ENCODE measurements around the gene COPS2. TPM values are rescaled to one million over a fixed set of nuclear protein-coding genes. Genes with fewer than 3 reads are reported as not detected.

COPS2 gene
- total and polyA plus RNA-seq, 2 of the 13 experiments (the other 11 are each of a cell fraction or from before 2014, with no cell fraction given): 37.8 to 66.3 TPM

- peak; percentile 48; the same call in 1 of the 2 replicates for TF ChIP-seq SP2 (CRISPR knock-in tag; IDR thresholded peaks at IDR 0.05)
- peak; percentile 94 for TF ChIP-seq ZNF143 (CRISPR knock-in tag; IDR thresholded peaks at IDR 0.05)
- 0 out of 2 replicates have a peak, but pooled peaks have one; percentile 5 for TF ChIP-seq ZNF782 (CRISPR knock-in tag; IDR thresholded peaks at IDR 0.05; ENCODE audit: borderline replicate concordance)
- 0 out of 2 replicates have a peak, but pooled peaks have one; percentile 2 for TF ChIP-seq MAFF (IDR thresholded peaks at IDR 0.05; ENCODE audit: low read depth, low read length)
- peak; percentile 47; the same call in 1 of the 2 replicates for TF ChIP-seq CHD2 (IDR thresholded peaks at IDR 0.05; ENCODE audit: low read depth, low read length)
- TF ChIP-seq RNF219 (CRISPR knock-in tag; IDR thresholded peaks at IDR 0.05): 0 out of 2 replicates have a peak, but pooled peaks have one; percentile 32
- TF ChIP-seq KDM3A (CRISPR knock-in tag; IDR thresholded peaks at IDR 0.05; ENCODE audit: low read depth): no peak; the same call in 1 of the 2 replicates
- no peak for TF ChIP-seq RARA (CRISPR knock-in tag; IDR thresholded peaks at IDR 0.05)
- peak; percentile 98 for TF ChIP-seq KAT8 (CRISPR knock-in tag; IDR thresholded peaks at IDR 0.05)
- peak; percentile 97 for TF ChIP-seq SAP130 (CRISPR knock-in tag; IDR thresholded peaks at IDR 0.05; ENCODE audit: low read depth)
- no peak for TF ChIP-seq HNRNPH1 (optimal IDR thresholded peaks at IDR 0.05; ENCODE audit: low read depth, low read length)
- no peak for TF ChIP-seq PCBP2 (optimal IDR thresholded peaks at IDR 0.05; ENCODE audit: low read depth, low read length, poor library complexity, severe bottlenecking)
- TF ChIP-seq ZNF460 (CRISPR knock-in tag; IDR thresholded peaks at IDR 0.05; ENCODE audit: borderline replicate concordance): no peak
- peak; percentile 91 for TF ChIP-seq ZGPAT (CRISPR knock-in tag; IDR thresholded peaks at IDR 0.05)
- TF ChIP-seq ZNF766 (CRISPR knock-in tag; IDR thresholded peaks at IDR 0.05; ENCODE audit: borderline replicate concordance): no peak
- no peak; the same call in 1 of the 2 replicates for TF ChIP-seq ZSCAN29 (CRISPR knock-in tag; conservative IDR thresholded peaks at IDR 0.05)
- no peak for TF ChIP-seq NR3C1 (CRISPR knock-in tag; IDR thresholded peaks at IDR 0.05)
- peak; percentile 48; the same call in 1 of the 2 replicates for TF ChIP-seq MXD3 (CRISPR knock-in tag; IDR thresholded peaks at IDR 0.05)
- no peak; the same call in 1 of the 2 replicates for TF ChIP-seq NFRKB (IDR thresholded peaks at IDR 0.05)
- TF ChIP-seq ZNF235 (CRISPR knock-in tag; IDR thresholded peaks at IDR 0.05; ENCODE audit: borderline replicate concordance): no peak; the same call in 1 of the 2 replicates
- TF ChIP-seq ZNF264 (CRISPR knock-in tag; IDR thresholded peaks at IDR 0.05): no peak
- no peak for TF ChIP-seq ISX (CRISPR knock-in tag; conservative IDR thresholded peaks at IDR 0.05)
- TF ChIP-seq TSC22D2 (CRISPR knock-in tag; IDR thresholded peaks at IDR 0.05; ENCODE audit: borderline replicate concordance): no peak
- no peak for TF ChIP-seq ZNF780A (CRISPR knock-in tag; IDR thresholded peaks at IDR 0.05)
- no peak for TF ChIP-seq MAFK (conservative IDR thresholded peaks at IDR 0.05 in 1 of 2, IDR thresholded peaks at IDR 0.05 in 1 of 2; ENCODE audit: low read length in 2 of 2)
- TF ChIP-seq ZNF33B (CRISPR knock-in tag; IDR thresholded peaks at IDR 0.05): no peak; the same call in 1 of the 2 replicates
- no peak for TF ChIP-seq NAIF1 (CRISPR knock-in tag; IDR thresholded peaks at IDR 0.05; ENCODE audit: borderline replicate concordance)
- TF ChIP-seq IRF2 (CRISPR knock-in tag; IDR thresholded peaks at IDR 0.05): peak; percentile 97
These were observed at the start of gene COPS2 (continued) for GRCh38 chr15:49155110-49155833.

Data from HepG2 (cell line).